ENCODE data around the gene CACNA1C.

DNA sequence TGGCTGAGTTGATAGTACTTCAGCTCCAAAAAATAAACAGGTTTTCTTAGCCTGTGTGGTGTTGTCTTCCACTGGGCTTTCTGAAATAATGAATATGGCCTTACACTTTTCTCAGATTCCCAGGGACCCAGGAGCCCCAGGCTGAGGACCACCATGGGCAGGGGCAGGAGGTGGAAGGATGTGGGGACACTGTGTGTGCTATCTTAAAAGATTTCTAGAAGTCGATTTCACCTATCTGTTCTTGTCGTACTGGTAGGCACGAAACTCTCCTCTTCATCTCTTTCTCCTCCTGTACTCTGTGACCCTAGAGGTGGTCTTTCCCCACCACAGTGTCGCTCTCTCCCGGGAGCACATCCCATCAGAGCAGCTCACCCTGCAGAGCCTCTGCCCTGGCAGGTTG is 634.3 kb downstream of the CACNA1C start:
- TF ChIP-seq GATA3 (IDR thresholded peaks at IDR 0.05; ENCODE audit: low read depth, low read length) (no peak), GATA2 (IDR thresholded peaks at IDR 0.05; ENCODE audit: low read depth, low read length) (no peak)
